Astrocyte of the hippocampus (primary cell): ENCODE measurements around the gene PYGB.
"Not testable (repeated sequence)": the region's sequence is repeated elsewhere in the genome, so short reads cannot be mapped to it uniquely, and the experiment has no call there.

Experiments used
- DNase-seq: peaks from one replicate; pipeline ENCODE4 v3.0.0; 2011; ENCODE audit warnings: low read depth, low spot score

Gene PYGB

GRCh38 chr20:25314497-25315417, 66.9 kb downstream of the PYGB start:
- no peak for DNase-seq

GRCh38 chr20:25315418-25316210, 67.7 kb downstream of the PYGB start:
- peak; percentile 65 for DNase-seq

GRCh38 chr20:25316506-25317190, 68.8 kb downstream of the PYGB start:
- no peak for DNase-seq

GRCh38 chr20:25317351-25318075, 69.6 kb downstream of the PYGB start:
- DNase-seq: no peak

- DNase-seq: no peak
Measured at GRCh38 chr20:25318471-25319240, 70.8 kb downstream of the PYGB start.

GRCh38 chr20:25319241-25320034, 71.6 kb downstream of the PYGB start:
- no peak for DNase-seq

- DNase-seq: no peak
Measured at GRCh38 chr20:25320035-25320800, 72.3 kb downstream of the PYGB start.

- DNase-seq: no peak
Measured at GRCh38 chr20:25321262-25321831, 73.5 kb downstream of the PYGB start.

GRCh38 chr20:25321991-25322390, 74.1 kb downstream of the PYGB start:
- DNase-seq: peak; percentile 39

- DNase-seq: no peak
Measured at GRCh38 chr20:25323496-25324246, 75.8 kb downstream of the PYGB start.

GRCh38 chr20:25324412-25324811, 76.5 kb downstream of the PYGB start:
- no peak for DNase-seq

- DNase-seq: no peak
Measured at GRCh38 chr20:25325073-25325472, 77.2 kb downstream of the PYGB start.

- DNase-seq: no peak
Measured at GRCh38 chr20:25325997-25326396, 78.1 kb downstream of the PYGB start.

GRCh38 chr20:25327521-25328235, 79.8 kb downstream of the PYGB start:
- no peak for DNase-seq

GRCh38 chr20:25328954-25329498, 81.1 kb downstream of the PYGB start:
- no peak for DNase-seq

- not testable (repeated sequence) for DNase-seq
Measured at GRCh38 chr20:25334972-25335371, 87.1 kb downstream of the PYGB start.
